HepG2 (cell line): Measurements from ENCODE around the gene BCAS3.

Source experiments
- CEBPG ChIP-seq: IDR thresholded peaks from 2 replicates; pipeline ENCODE4 v1.6.1; 2016
- EZH2 ChIP-seq: conservative IDR thresholded peaks from 2 replicates; pipeline ENCODE4 v1.6.1; 2012; ENCODE audit warnings: mild to moderate bottlenecking, low read depth, low read length, moderate library complexity
- FOSL2 ChIP-seq: sonication (generic); formaldehyde crosslinking; IDR thresholded peaks from 2 replicates; pipeline ENCODE4 v1.4.0; 2020; ENCODE audit warnings: missing genetic modification reagents
- GATAD2A ChIP-seq: IDR thresholded peaks from 2 replicates; pipeline ENCODE4 v1.6.1; 2016
- JUND ChIP-seq: sonication (generic); formaldehyde crosslinking; IDR thresholded peaks from 2 replicates; pipeline ENCODE4 v1.8.0; 2022; ENCODE audit warnings: mild to moderate bottlenecking, missing genetic modification reagents
- MAZ ChIP-seq, 2 experiments: sonication (generic) in 1 of 2; formaldehyde crosslinking in 1 of 2; IDR thresholded peaks; 2 replicates each; pipeline versions ENCODE4 v1.5.0 to v1.6.1; 2012 to 2020; ENCODE audit warnings: low read depth in 2 of 2, mild to moderate bottlenecking in 2 of 2, borderline replicate concordance in 1 of 2, improper control_type of control experiment in 1 of 2, low read length in 1 of 2, missing genetic modification reagents in 1 of 2, moderate library complexity in 1 of 2
- ZNF431 ChIP-seq: sonication (generic); formaldehyde crosslinking; IDR thresholded peaks from 2 replicates; pipeline ENCODE4 v1.9.0; 2022; ENCODE audit warnings: missing genetic modification reagents, low read depth, mild to moderate bottlenecking, borderline replicate concordance
- TF ChIP-seq, protein P1 (sequence below): sonication (generic); formaldehyde crosslinking; conservative IDR thresholded peaks from 2 replicates; pipeline ENCODE4 v1.4.0; 2020; ENCODE audit warnings: missing genetic modification reagents
- TF ChIP-seq, protein P2 (sequence below): sonication (generic); formaldehyde crosslinking; IDR thresholded peaks from 2 replicates; pipeline ENCODE4 v1.4.0; 2020; ENCODE audit warnings: mild to moderate bottlenecking, low read depth, missing genetic modification reagents

DNA sequence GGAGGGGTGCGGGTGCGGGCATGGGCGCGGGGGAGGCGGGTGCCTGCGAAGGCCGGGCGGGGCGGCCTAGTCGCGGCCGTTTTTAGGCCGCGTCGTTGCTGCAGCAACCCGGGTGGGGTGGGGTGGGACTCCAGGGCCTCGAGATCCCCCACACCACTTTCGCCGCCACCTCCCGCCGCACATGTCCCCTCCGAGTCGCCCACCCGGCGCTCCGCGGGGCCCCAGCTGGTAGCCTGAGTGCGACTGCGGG is 733.3 kb downstream of the BCAS3 start:
- TF ChIP-seq GATAD2A (CRISPR knock-in tag): no peak
- no peak for TF ChIP-seq CEBPG
- TF ChIP-seq MAZ (IDR thresholded peaks at IDR 0.05; ENCODE audit: borderline replicate concordance, low read depth, low read length): no peak
- TF ChIP-seq MAZ (CRISPR knock-in tag; IDR thresholded peaks at IDR 0.05; ENCODE audit: low read depth): no peak
- TF ChIP-seq JUND: no peak
- no peak for TF ChIP-seq FOSL2
- no peak for TF ChIP-seq ZNF431 (CRISPR knock-in tag)
- TF ChIP-seq, protein P1, sequence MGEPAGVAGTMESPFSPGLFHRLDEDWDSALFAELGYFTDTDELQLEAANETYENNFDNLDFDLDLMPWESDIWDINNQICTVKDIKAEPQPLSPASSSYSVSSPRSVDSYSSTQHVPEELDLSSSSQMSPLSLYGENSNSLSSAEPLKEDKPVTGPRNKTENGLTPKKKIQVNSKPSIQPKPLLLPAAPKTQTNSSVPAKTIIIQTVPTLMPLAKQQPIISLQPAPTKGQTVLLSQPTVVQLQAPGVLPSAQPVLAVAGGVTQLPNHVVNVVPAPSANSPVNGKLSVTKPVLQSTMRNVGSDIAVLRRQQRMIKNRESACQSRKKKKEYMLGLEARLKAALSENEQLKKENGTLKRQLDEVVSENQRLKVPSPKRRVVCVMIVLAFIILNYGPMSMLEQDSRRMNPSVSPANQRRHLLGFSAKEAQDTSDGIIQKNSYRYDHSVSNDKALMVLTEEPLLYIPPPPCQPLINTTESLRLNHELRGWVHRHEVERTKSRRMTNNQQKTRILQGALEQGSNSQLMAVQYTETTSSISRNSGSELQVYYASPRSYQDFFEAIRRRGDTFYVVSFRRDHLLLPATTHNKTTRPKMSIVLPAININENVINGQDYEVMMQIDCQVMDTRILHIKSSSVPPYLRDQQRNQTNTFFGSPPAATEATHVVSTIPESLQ: no peak
- no peak for TF ChIP-seq EZH2
- TF ChIP-seq, protein P2, sequence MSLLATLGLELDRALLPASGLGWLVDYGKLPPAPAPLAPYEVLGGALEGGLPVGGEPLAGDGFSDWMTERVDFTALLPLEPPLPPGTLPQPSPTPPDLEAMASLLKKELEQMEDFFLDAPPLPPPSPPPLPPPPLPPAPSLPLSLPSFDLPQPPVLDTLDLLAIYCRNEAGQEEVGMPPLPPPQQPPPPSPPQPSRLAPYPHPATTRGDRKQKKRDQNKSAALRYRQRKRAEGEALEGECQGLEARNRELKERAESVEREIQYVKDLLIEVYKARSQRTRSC (CRISPR knock-in tag): no peak
